ENCODE results near the gene TBC1D21. TPM values are rescaled to one million over a fixed set of nuclear protein-coding genes. Genes with fewer than 3 reads are reported as not detected.

TBC1D21 gene
- total and polyA plus RNA-seq, 9 of the 15 experiments (the other 6 are each of a cell fraction or from before 2014, with no cell fraction given), result not detected

DNA sequence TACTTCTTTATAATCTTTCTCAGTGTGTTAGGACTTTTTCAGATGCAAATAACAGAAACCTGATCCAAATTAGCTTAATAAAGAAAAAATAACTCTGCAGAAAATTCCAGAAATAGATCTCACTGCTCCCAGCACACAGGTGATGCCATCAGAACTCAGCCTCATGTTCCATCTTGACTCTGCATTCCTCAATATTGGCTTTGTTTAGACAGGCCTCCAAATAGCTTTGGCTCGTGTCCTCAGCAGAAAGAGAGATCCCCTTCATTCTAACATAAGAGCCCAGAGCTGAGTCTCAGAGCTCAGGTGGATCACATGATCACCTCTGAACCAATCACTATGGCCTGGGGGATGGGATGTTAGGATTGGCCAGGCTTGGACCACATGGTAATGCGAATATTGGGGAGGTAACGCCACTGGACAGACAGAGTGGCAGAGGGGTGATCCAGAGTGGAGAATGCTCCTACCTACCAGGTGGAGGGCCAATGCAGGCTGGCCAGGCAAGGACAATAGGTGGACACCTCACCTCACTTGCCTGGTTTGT is 46.6 kb upstream of the TBC1D21 start (continued):
- TF ChIP-seq NFYB (IDR thresholded peaks at IDR 0.05; ENCODE audit: extremely low read depth, insufficient read length), result peak; percentile 73

DNA sequence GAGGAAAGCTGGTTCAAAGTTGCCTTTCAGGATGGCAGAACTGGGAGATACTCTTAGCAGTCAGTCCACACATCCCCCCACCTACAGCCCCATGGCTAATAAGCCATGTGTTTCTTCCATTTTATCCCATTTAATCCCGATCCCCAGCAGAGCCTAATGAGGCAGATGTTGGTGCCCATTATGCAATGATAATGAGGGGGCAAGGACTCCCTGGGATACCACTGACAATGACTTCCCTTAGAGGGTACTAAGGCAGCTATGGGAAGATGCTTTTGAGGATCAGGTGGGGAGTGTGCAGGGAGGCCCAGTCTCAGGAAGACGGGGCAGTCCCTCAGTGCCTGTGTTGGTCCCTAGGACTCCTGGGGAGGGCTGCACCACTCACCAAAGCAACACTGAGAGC is 43.8 kb upstream of the TBC1D21 start:
- H3K4me3 ChIP-seq, result no peak overlapping the region
- TF ChIP-seq, protein P1, sequence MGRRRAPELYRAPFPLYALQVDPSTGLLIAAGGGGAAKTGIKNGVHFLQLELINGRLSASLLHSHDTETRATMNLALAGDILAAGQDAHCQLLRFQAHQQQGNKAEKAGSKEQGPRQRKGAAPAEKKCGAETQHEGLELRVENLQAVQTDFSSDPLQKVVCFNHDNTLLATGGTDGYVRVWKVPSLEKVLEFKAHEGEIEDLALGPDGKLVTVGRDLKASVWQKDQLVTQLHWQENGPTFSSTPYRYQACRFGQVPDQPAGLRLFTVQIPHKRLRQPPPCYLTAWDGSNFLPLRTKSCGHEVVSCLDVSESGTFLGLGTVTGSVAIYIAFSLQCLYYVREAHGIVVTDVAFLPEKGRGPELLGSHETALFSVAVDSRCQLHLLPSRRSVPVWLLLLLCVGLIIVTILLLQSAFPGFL (CRISPR knock-in tag; IDR thresholded peaks at IDR 0.05), result no peak
- TF ChIP-seq SP2 (IDR thresholded peaks at IDR 0.05; ENCODE audit: extremely low read depth, low read depth, low read length, poor library complexity, severe bottlenecking) (no peak), MECOM (CRISPR knock-in tag; IDR thresholded peaks at IDR 0.05) (no peak), TFAM (CRISPR knock-in tag; conservative IDR thresholded peaks at IDR 0.05) (no peak), ETV1 (tag; conservative IDR thresholded peaks at IDR 0.05; ENCODE audit: low read depth) (no peak), CUX1 (CRISPR knock-in tag; IDR thresholded peaks at IDR 0.05) (no peak), HDAC3 (IDR thresholded peaks at IDR 0.05; ENCODE audit: borderline replicate concordance, partially characterized antibody) (no peak), TRIM28 (IDR thresholded peaks at IDR 0.05) (no peak), SRSF3 (IDR thresholded peaks at IDR 0.05; ENCODE audit: insufficient read depth, low read length) (no peak), POLR2AphosphoS2 (IDR thresholded peaks at IDR 0.05; ENCODE audit: low read length) (no peak), HEY1 (CRISPR knock-in tag; IDR thresholded peaks at IDR 0.05; ENCODE audit: borderline replicate concordance) (no peak), ASH1L (IDR thresholded peaks at IDR 0.05; ENCODE audit: borderline replicate concordance, low read depth, partially characterized antibody) (no peak)

More for the DNA sequence above, 43.8 kb upstream of the TBC1D21 start:
- ATAC-seq (no peak), DNase-seq (ENCODE audit: extremely low read depth in 1 of 4, low spot score in 3 of 4) (no peak), FAIRE-seq (no peak)
- Histone ChIP-seq H3K9me1 (ENCODE audit: control insufficient read depth, insufficient read depth, low read length) (no peaks in the 10 kb centered on the region), H3K79me2 (ENCODE audit: control insufficient read depth, insufficient read depth, low read length) (no peaks in the 10 kb centered on the region), H3K4me1 (replicated peaks in 1 of 2; ENCODE audit: control insufficient read depth in 2 of 2, insufficient read depth in 2 of 2, low read length in 2 of 2) (no peaks in the 10 kb centered on the region), H3K4me2 (ENCODE audit: insufficient read depth, low read length) (no peak overlapping the region), H4K20me1 (replicated peaks; ENCODE audit: control insufficient read depth, insufficient read depth, low read length) (peaks cover 2% of the 10 kb centered on the region; the same call in 1 of the 2 replicates), H3K27me3 (ENCODE audit: control insufficient read depth in 2 of 2, insufficient read depth in 2 of 2, low read length in 2 of 2) (peaks cover 0 to 5% of the 10 kb centered on the region in 2 experiments; a peak in 1 of 5 replicates), H3K9me3 (replicated peaks; ENCODE audit: control insufficient read depth, insufficient read depth, low read depth, low read length) (no peaks in the 10 kb centered on the region), H3K36me3 (ENCODE audit: control insufficient read depth, insufficient read depth, low read length) (no peaks in the 10 kb centered on the region), H2AFZ (ENCODE audit: low read depth, low read length) (no peak overlapping the region), H3K9ac (ENCODE audit: insufficient read depth in 1 of 2, low read depth in 2 of 2, low read length in 2 of 2) (no peak overlapping the region), H3K27ac (ENCODE audit: extremely low read depth, low read depth, low read length) (no peak overlapping the region)
- intact Hi-C loops (cut with micrococcal nuclease) (no loop called here), in situ Hi-C loops (cut with MboI) (no loop called here)
- CTCF ChIA-PET (ENCODE audit: low intra/inter-chr PET ratio), result no interaction called here
- 0% methylated on average over 2 of the region's 2 CpGs for WGBS (ENCODE audit: insufficient coverage, low coverage, missing lambda C conversion rate)
- BruUV-seq (replicated peaks), result no TSS peak
- POLR2A ChIA-PET, result interaction anchor here (0.7 kb wide), 1 partner anchor 643 kb away, joined by 3 read pairs; no protein-coding TSS in a partner anchor

Data from K562 (cell line).